H1 (cell line): ENCODE results near the gene ICAM2. TPM values are rescaled to one million over a fixed set of nuclear protein-coding genes. Genes with fewer than 3 reads are reported as not detected.

ENCODE experiments used
- BCL11A ChIP-seq, 2 experiments: IDR thresholded peaks; one replicate each; pipeline ENCODE4 v1.6.1; 2011; ENCODE audit warnings: low read depth in 2 of 2, low read length in 2 of 2, mild to moderate bottlenecking in 2 of 2
- JUND ChIP-seq: IDR thresholded peaks from 2 replicates; pipeline ENCODE4 v1.6.1; 2011; ENCODE audit warnings: mild to moderate bottlenecking, improper control_type of control experiment, low read length
- POLR2A ChIP-seq, 2 experiments: IDR thresholded peaks; 1 replicate in 1 of 2; 2 replicates in 1 of 2; pipeline ENCODE4 v1.6.1; 2011; ENCODE audit warnings: low read depth in 2 of 2, low read length in 2 of 2, mild to moderate bottlenecking in 2 of 2; ENCODE audit errors: control extremely low read depth in 1 of 2
- ZNF274 ChIP-seq: IDR thresholded peaks from 2 replicates; pipeline ENCODE4 v1.7.0; 2012; ENCODE audit warnings: low read length, borderline replicate concordance; ENCODE audit errors: extremely low read depth
- polyA plus RNA-seq, 7 experiments: library from polyadenylated mRNA; depleted of rRNA in 3 of 7; stranded (reverse) in 5 of 7; unstranded in 2 of 7; fragments of >200 nt in 5 of 7; fragments of 200-250 nt in 2 of 7; gene quantifications; 1 replicate in 5 of 7; 2 replicates in 1 of 7; 4 replicates in 1 of 7; pipeline versions ENCODE4 v1.2.1 to v1.2.3, GENCODE V29; 2011 to 2013; ENCODE audit warnings: missing spikeins in 2 of 7, mixed read lengths in 2 of 7
- total RNA-seq: library from RNA; stranded (reverse); fragmentation: NEBNext Ultra II Directional; extraction: Animal tissue kit (Norgen Biotek cat#: 25700); gene quantifications from 2 replicates; pipeline ENCODE4 v1.2.1, GENCODE V29; 2021

ICAM2 gene
- total and polyA plus RNA-seq, 2 of the 8 experiments (the other 6 are each of a cell fraction or from before 2014, with no cell fraction given): 0.45 to 0.63 TPM

DNA sequence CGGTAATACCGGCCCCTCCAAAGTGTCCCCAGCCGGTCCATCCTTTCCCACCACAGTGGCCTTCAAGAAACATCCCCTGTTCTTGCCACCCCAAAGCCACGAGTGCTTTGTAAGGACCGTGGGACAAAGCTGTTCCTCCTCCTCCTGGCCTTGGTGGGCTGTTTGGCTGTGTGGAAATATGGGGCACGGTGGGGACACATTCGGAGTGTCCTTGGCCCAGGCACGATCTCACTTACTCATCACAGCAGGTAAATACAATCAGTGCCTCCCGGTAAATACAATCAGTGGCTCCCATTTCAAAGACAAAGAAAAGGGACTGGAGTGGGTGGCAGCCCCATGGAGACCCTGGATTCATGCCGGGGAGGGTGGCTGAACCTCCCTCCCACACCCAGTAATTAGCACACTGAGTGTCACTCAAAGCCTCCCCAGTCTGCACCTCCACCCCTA lies 58.1 kb downstream of the ICAM2 start (continued):
- TF ChIP-seq POLR2A (IDR thresholded peaks at IDR 0.05; ENCODE audit: control extremely low read depth in 1 of 2, low read depth in 2 of 2, low read length in 2 of 2) (no peak), ZNF274 (no peak), JUND (no peak), BCL11A (IDR thresholded peaks at IDR 0.05; ENCODE audit: low read depth in 2 of 2, low read length in 2 of 2) (no peak)
